ENCODE measurements around the gene EEF1E1.

GRCh38 chr6:8100159-8100854, 2.0 kb downstream of the EEF1E1 start:
- TF ChIP-seq CTCF (IDR thresholded peaks at IDR 0.05) (no peak), POLR2A (IDR thresholded peaks at IDR 0.05) (no peak)

All from thyroid gland (tissue), 4 donors.